ENCODE results near the gene ST3GAL2.

DNA sequence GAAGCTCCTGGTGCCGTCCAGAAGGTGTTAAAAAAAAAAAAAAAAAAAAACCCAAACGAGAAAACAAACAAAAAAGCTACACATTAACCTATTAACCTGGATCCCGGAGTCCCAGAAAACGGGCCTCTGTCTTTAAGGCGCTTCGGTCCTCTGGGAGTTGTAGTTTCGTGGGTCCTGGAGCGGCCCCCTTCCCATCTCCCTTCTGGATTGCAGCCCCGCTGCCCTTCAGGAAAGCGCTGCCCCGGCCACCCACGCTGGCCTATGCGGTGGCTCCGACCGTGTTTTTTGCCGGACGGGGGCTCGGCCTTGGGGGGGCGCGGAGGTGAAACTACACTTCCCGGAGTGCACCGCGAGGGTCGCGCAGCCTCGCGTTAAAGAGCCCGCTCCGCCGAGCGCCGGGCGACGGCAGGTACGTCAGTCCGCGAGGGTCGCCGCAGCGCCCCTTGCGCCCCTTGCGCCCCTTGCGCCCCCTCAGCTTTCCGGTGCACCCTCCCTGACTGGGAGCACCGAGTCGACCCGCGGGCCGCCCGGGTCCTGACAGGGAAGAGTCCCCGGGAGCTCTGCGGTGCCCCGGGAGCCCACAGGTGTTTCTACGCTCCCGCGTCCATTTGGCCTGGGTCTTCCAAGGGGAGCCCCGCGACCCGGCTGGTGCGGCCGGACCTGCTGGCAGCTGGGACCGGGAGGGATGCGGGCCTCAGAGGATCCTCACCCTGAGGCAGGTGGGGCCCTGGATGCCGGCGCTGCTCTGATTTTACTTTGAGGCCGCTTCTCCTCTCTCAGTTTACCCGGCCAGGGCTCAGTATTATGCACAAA lies 15.5 kb upstream of the ST3GAL2 start, which contains the start of gene FCSK:
- TF ChIP-seq GATA2 (IDR thresholded peaks at IDR 0.05; ENCODE audit: low read depth, low read length) (no peak), GATA3 (IDR thresholded peaks at IDR 0.05; ENCODE audit: low read depth, low read length) (no peak)
